Heart right ventricle (tissue), 16 donors: ENCODE data around the gene TYMP. TPM values are rescaled to one million over a fixed set of nuclear protein-coding genes. Genes with fewer than 3 reads are reported as not detected.
A peak's percentile ranks its signal among the peaks of the same experiment; 100 is the strongest.

Experiments
- ATAC-seq, 8 donors: fragments of 200-7000 bp; cut with Tn5 transposase; one replicate each; pipeline ENCODE4 v1.9.1; 2020; ENCODE audit warnings: mild to moderate bottlenecking in 8 of 8, moderate library complexity in 8 of 8, moderate number of reproducible peaks in 1 of 8
- DNase-seq, 2 donors: peaks; one replicate each; pipeline ENCODE4 v3.0.0-alpha.2; 2020
- H3K27ac ChIP-seq, 10 donors: fragments of 200-600 bp; sonication (generic) in 2 of 10; one replicate each; pipeline versions ENCODE4 v1.5.0 to v1.8.0; 2020 to 2022; ENCODE audit warnings: mild to moderate bottlenecking in 3 of 10
- H3K27me3 ChIP-seq, 7 donors: fragments of 200-600 bp; one replicate each; pipeline ENCODE4 v1.8.0; 2021 to 2022; ENCODE audit warnings: mild to moderate bottlenecking in 2 of 7
- H3K36me3 ChIP-seq, 9 donors: fragments of 200-600 bp; sonication (generic) in 1 of 9; one replicate each; pipeline versions ENCODE4 v1.5.0 to v1.8.0; 2020 to 2022; ENCODE audit warnings: mild to moderate bottlenecking in 2 of 9
- H3K4me1 ChIP-seq, 9 donors: fragments of 200-600 bp; sonication (generic) in 1 of 9; one replicate each; pipeline versions ENCODE4 v1.5.0 to v1.8.0; 2020 to 2022; ENCODE audit warnings: mild to moderate bottlenecking in 4 of 9
- H3K4me3 ChIP-seq, 10 donors: fragments of 200-600 bp; sonication (generic) in 2 of 10; one replicate each; pipeline versions ENCODE4 v1.5.0 to v1.8.0; 2020 to 2022; ENCODE audit warnings: mild to moderate bottlenecking in 7 of 10, moderate library complexity in 2 of 10
- H3K9me3 ChIP-seq, 11 donors: fragments of 200-600 bp in 10 of 11; sonication (generic) in 2 of 11; one replicate each; pipeline versions ENCODE4 v1.5.0 to v1.8.0; 2013 to 2022; ENCODE audit warnings: mild to moderate bottlenecking in 2 of 11, control low read depth in 1 of 11, moderate library complexity in 1 of 11
- WGBS, 2 donors: extraction: QIAGEN DNeasy Blood & Tissue Kit; methylation state at CpG; one replicate each; pipeline ENCODE4 v1.1.7; 2013; ENCODE audit warnings: inconsistent platforms in 1 of 2; 5-methylcytosine and 5-hydroxymethylcytosine counted together
- intact Hi-C, 10 donors: fragments of 100-400 bp; cut with DNase I; formaldehyde crosslinking; loops; one replicate each; pipeline versions ENCODE4 v1.11.1 to v1.14.2; 2022
- polyA plus RNA-seq, 2 donors: library from polyadenylated mRNA; stranded (reverse); fragments of 200-250 nt; gene quantifications; one replicate each; pipeline ENCODE4 v1.2.3, GENCODE V29; 2013
- total RNA-seq, 10 donors: library from RNA; stranded (reverse); fragmentation: NEBNext Ultra II Directional in 3 of 10; extraction: Animal tissue kit (Norgen Biotek cat#: 25700) in 3 of 10; gene quantifications; one replicate each; pipeline versions ENCODE4 v1.2.1 to v1.2.4, GENCODE V29; 2021 to 2023
- TF ChIP-seq, protein P1 (sequence below), 9 donors: fragments of 200-600 bp; sonication (generic) in 2 of 9; IDR thresholded peaks; one replicate each; pipeline versions ENCODE4 v1.5.0 to v1.8.0; 2021 to 2022; ENCODE audit warnings: antibody characterized with exemption in 9 of 9, mild to moderate bottlenecking in 5 of 9, moderate library complexity in 1 of 9
- donor health status: Arrhythmogenic right ventricular cardiomyopathy.
- donor health status: ischemic (EF 13 %, LVEDD 7.1; RV severe dilation, severe dysfunction).
- donor health status: healthy with polysubstance abuse.
- donor health status: DM: no; HTN: yes; CAD: no.
- donor health status: DM: no; HTN: no; CAD: no.
- donor health status: ischemic (EF 25% LVEDD 6.9; RV normal size, moderate dysfunction).
- donor health status: ischemic (EF 25% LVEDD 5.7; RV mildly dilated, moderate dysfunction).
- donor health status: healthy.
- donor health status: DM: yes; HTN: yes; CAD: no.
- donor health status: Ischemic cardiomyopathy.
- donor health status: ischemic (EF 35%, LVEDD 5.7; RV mildly dilated, moderate dysfunction).
- donor health status: nonischemic (EF 11% LVEDD 7.7; RV severe dilation, severe dysfunction).
- donor health status: DM: yes; HTN: yes; CAD: no.
- donor health status: PGD.
- donor health status: ischemic (EF 29% LVEDD 5.4; RV normal size, mild dysfunction).
- donor health status: nonischemic (EF 23%, LVEDD 6.1; RV moderate dilation, normal function).

The TYMP gene
- total and polyA plus RNA-seq, 12 donors, result 8.4 to 113 (median 17.3) TPM

DNA sequence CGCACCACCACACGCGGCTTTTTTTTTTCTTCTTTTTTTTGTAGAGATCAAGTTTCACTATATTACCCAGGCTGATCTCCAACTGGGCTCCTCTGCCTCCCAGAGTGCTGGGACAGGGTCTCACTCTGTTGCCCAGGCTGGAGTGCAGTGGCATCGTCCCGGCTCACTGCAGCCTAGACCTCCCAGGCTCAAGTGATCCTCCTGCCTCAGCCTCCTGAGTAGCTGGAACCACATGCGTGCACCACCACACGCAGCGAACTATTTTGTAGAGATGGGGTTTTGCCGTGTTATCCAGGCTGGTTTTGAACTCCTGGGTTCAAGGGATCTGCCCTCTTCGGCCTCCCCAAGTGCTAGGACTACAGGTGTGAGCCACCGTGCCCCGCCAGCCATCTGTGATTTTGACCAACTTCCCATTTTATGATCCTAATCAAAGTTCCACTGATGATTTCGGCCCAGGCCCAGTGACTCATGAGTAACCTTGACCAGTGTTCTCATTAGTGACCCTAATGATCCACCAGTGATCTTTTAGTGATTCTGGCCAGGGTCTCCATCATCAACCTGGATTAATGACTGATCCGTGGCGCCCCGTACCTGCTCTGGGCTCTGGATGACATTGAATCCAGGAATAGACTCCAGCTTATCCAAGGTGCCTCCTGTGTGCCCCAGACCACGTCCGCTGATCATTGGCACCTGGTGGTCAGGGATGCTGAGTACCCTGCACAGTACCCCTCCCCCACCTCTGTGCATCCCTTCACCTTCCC lies 1.7 kb downstream of the TYMP start:
- TF ChIP-seq, protein P1, sequence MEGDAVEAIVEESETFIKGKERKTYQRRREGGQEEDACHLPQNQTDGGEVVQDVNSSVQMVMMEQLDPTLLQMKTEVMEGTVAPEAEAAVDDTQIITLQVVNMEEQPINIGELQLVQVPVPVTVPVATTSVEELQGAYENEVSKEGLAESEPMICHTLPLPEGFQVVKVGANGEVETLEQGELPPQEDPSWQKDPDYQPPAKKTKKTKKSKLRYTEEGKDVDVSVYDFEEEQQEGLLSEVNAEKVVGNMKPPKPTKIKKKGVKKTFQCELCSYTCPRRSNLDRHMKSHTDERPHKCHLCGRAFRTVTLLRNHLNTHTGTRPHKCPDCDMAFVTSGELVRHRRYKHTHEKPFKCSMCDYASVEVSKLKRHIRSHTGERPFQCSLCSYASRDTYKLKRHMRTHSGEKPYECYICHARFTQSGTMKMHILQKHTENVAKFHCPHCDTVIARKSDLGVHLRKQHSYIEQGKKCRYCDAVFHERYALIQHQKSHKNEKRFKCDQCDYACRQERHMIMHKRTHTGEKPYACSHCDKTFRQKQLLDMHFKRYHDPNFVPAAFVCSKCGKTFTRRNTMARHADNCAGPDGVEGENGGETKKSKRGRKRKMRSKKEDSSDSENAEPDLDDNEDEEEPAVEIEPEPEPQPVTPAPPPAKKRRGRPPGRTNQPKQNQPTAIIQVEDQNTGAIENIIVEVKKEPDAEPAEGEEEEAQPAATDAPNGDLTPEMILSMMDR (IDR thresholded peaks at IDR 0.05), result no peak
- ATAC-seq, result no peak
- Histone ChIP-seq H3K9me3 (no peaks in the 10 kb centered on the region), H3K36me3 (peaks cover 0 to 33% (median 8%) of the 10 kb centered on the region in 9 donors), H3K27me3 (peaks cover 0 to 31% (median 13%) of the 10 kb centered on the region in 7 donors), H3K4me3 (peak overlapping the region in 4 of 10 donors; percentile 68 to 86 (median 82)), H3K27ac (peak overlapping the region in 6 of 10 donors; percentile 95 to 99 (median 96)), H3K4me1 (peaks cover 13 to 81% (median 61%) of the 10 kb centered on the region in 9 donors)
- 92% methylated on average over 18 of the region's 18 CpGs for WGBS, 2 donors
- intact Hi-C loops, result loop anchor here in 2 of 10 donors (5.0 to 10.0 kb wide), 3 partner anchors 34 to 283 kb away; partner anchors contain the start of genes SYCE3 (in 1 of the 2) and TUBGCP6 (in 1 of the 2)
- no peak for DNase-seq

DNA sequence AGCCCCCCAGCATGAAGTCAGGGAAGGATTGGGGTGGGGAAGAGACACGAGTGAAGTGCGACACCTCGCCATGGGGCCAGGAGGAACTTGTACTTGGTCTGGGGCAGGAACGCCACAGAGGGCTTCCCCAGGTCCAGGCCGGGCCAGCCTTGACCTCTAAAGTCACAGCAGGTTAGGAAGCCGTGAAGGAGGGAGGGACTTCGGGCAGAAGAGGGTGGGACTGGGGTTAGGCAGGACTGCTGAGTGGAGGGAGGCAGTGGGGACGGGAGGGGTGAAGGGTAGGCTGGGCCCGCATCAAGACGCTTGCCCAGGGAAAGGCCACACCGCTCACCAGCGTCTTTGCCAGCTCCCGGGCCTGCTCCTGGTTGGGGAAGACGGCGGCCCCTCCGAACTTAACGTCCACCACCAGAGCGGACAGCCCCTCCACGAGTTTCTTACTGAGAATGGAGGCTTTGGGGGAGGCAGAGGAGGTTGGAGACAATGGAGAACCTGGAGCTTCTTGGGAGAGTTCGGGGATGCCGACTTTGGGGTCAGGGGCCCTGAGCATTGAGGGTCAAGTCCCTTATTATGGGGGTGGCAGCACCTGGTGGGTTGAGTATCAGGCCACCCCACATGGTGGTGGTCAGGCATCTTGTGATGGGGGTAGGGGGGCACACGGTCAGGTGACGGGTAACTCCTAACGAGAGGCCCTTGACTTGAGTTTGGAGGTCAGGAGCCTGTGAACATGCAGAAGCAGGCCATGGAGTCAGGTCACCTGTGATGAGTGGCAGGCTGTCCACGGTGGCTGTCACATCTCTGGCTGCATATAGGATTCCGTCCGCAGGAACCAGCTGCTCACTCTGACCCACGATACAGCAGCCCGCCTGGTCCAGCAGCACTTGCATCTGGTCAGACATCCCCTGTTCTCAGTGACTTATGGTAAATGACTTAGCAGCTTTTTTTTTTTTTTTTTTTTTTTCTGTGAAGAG lies 2.7 kb downstream of the TYMP start:
- TF ChIP-seq, protein P1 (IDR thresholded peaks at IDR 0.05), result no peak
- peak in 6 of 8 donors; percentile 1 to 8 (median 6) for ATAC-seq
- intact Hi-C loops, result loop anchor here in 2 of 10 donors (5.0 to 10.0 kb wide), 3 partner anchors 35 to 282 kb away; partner anchors contain the start of genes SYCE3 (in 1 of the 2) and TUBGCP6 (in 1 of the 2)

DNA sequence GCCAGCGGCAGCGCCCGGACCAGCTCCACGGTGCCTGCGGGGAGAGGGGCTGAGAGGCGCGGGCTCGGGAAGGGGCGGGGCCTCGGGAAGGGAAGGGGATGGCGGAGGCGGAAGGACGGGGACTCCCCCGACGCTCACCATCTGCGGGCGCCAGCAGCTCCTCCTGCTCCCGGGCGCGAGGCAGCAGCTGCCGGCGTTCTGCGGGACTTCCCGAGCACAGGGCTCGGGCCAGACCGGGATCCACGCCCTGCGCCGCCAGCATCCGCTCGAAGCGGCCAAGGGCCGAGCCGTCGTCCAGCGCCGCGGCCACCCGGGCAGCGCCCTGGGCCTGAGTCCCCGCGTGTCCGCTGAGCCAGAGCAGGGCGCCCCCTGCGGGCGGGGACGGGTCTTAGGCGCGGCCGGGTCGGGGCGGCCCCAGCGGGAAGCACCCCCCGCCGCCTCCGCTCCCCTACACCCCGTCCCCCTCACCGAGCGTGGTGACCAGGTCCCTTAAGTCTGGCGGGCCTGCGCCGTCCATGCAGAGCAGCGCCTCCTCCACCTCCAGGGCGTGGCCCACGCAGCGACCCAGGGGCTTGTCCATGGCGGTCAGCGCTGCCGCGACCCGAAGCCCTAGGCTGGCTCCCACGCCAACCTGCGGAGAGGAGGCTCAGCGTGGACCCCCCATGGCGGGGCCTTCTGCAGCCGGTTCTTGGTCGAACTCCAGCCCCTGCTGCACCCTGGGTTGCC lies 3.5 kb downstream of the TYMP start:
- intact Hi-C loops, result loop anchor here in 2 of 10 donors (5.0 to 10.0 kb wide), 3 partner anchors 36 to 281 kb away; partner anchors contain the start of genes SYCE3 (in 1 of the 2) and TUBGCP6 (in 1 of the 2)
- peak; percentile 14 to 44 (median 29) for ATAC-seq
- TF ChIP-seq, protein P1 (IDR thresholded peaks at IDR 0.05), result peak; percentile 58 to 79 (median 69)
- H3K9me3 ChIP-seq, result no peaks in the 10 kb centered on the region
- H3K27me3 ChIP-seq, result peaks cover 0 to 16% (median 3%) of the 10 kb centered on the region in 7 donors
- peak overlapping the region; percentile 69 to 99 (median 94) for H3K27ac ChIP-seq
- peak overlapping the region; percentile 50 to 86 (median 78) for H3K4me3 ChIP-seq
- peak; percentile 85 to 87 for DNase-seq
- H3K4me1 ChIP-seq, result peaks cover 13 to 63% (median 46%) of the 10 kb centered on the region in 9 donors
- 1 to 4% methylated on average over 48 to 77 of the region's 77 CpGs for WGBS, 2 donors
- H3K36me3 ChIP-seq, result peaks cover 0 to 51% (median 26%) of the 10 kb centered on the region in 9 donors

More for the DNA sequence above, 2.7 kb downstream of the TYMP start:
- Histone ChIP-seq H3K27me3 (peaks cover 0 to 23% (median 10%) of the 10 kb centered on the region in 7 donors), H3K4me3 (peak overlapping the region; percentile 50 to 86 (median 78)), H3K36me3 (peaks cover 0 to 43% (median 17%) of the 10 kb centered on the region in 9 donors), H3K27ac (peak overlapping the region; percentile 69 to 99 (median 94)), H3K9me3 (no peaks in the 10 kb centered on the region), H3K4me1 (peaks cover 13 to 72% (median 51%) of the 10 kb centered on the region in 9 donors)
- DNase-seq, result peak; percentile 64 to 67
- 50 to 54% methylated on average over 29 of the region's 29 CpGs for WGBS, 2 donors
